HepG2 (cell line): ENCODE results near the gene SPTY2D1. TPM values are rescaled to one million over a fixed set of nuclear protein-coding genes. Genes with fewer than 3 reads are reported as not detected.

ENCODE experiments used
- CBX1 ChIP-seq: IDR thresholded peaks from one replicate; pipeline ENCODE4 v1.6.1; 2016; ENCODE audit warnings: antibody characterized with exemption, low read depth
- HNF4G ChIP-seq, 2 experiments: sonication (generic) in 1 of 2; formaldehyde crosslinking in 1 of 2; IDR thresholded peaks; 2 replicates each; pipeline versions ENCODE4 v1.4.0 to v1.6.1; 2011 to 2020; ENCODE audit warnings: borderline replicate concordance in 2 of 2, low read depth in 2 of 2, mild to moderate bottlenecking in 2 of 2, low read length in 1 of 2, missing genetic modification reagents in 1 of 2, moderate library complexity in 1 of 2
- IRX3 ChIP-seq: sonication (generic); formaldehyde crosslinking; IDR thresholded peaks from 2 replicates; pipeline ENCODE4 v1.8.1; 2023; ENCODE audit warnings: mild to moderate bottlenecking, low read depth, missing genetic modification reagents, borderline replicate concordance
- KLF15 ChIP-seq: sonication (generic); formaldehyde crosslinking; IDR thresholded peaks from 2 replicates; pipeline ENCODE4 v1.8.1; 2023; ENCODE audit warnings: borderline replicate concordance, mild to moderate bottlenecking, inconsistent platforms, missing genetic modification reagents, mixed read lengths
- MED1 ChIP-seq: sonication (generic); formaldehyde crosslinking; IDR thresholded peaks from 2 replicates; pipeline ENCODE4 v1.4.0; 2020; ENCODE audit warnings: missing genetic modification reagents
- MIER3 ChIP-seq: IDR thresholded peaks from 2 replicates; pipeline ENCODE4 v1.6.1; 2016; ENCODE audit warnings: missing compliant biosample characterization, borderline replicate concordance
- PLRG1 ChIP-seq: fragments of 450-650 bp; conservative IDR thresholded peaks from 2 replicates; pipeline ENCODE4 v1.6.1; 2016
- SNRNP70 ChIP-seq: fragments of 200-400 bp; formaldehyde crosslinking; IDR thresholded peaks from 2 replicates; pipeline ENCODE4 v1.6.1; 2017; ENCODE audit warnings: mild to moderate bottlenecking, low read depth, low read length, moderate library complexity
- YEATS4 ChIP-seq: sonication (generic); formaldehyde crosslinking; IDR thresholded peaks from 2 replicates; pipeline ENCODE4 v1.4.0; 2020; ENCODE audit warnings: missing genetic modification reagents, borderline replicate concordance
- ZNF253 ChIP-seq: sonication (generic); formaldehyde crosslinking; IDR thresholded peaks from 2 replicates; pipeline ENCODE4 v1.8.0; 2022; ENCODE audit warnings: mild to moderate bottlenecking, missing genetic modification reagents, borderline replicate concordance
- ZNF672 ChIP-seq: sonication (generic); formaldehyde crosslinking; IDR thresholded peaks from 2 replicates; pipeline ENCODE4 v1.8.1; 2022; ENCODE audit warnings: missing genetic modification reagents
- ZNF713 ChIP-seq: sonication (generic); formaldehyde crosslinking; IDR thresholded peaks from 2 replicates; pipeline ENCODE4 v1.4.0; 2020; ENCODE audit warnings: mild to moderate bottlenecking, missing genetic modification reagents
- polyA plus RNA-seq, 8 experiments: library from polyadenylated mRNA; depleted of rRNA in 3 of 8; stranded (reverse) in 7 of 8; unstranded in 1 of 8; fragments of >200 nt; fragmentation: Illumina TruSeq in 4 of 8; extraction: Trizol in 4 of 8; gene quantifications; 2 replicates each; pipeline versions ENCODE4 v1.2.1 to v1.2.3, GENCODE V29; 2011 to 2016; ENCODE audit warnings: low read depth in 4 of 8, missing spikeins in 1 of 8, mixed read lengths in 1 of 8; ENCODE audit not compliant: insufficient read depth in 1 of 8
- total RNA-seq, 5 experiments: library from RNA; depleted of rRNA; stranded (reverse); fragments of >200 nt; fragmentation: Illumina TruSeq; extraction: Trizol; gene quantifications; 2 replicates each; pipeline ENCODE4 v1.2.3, GENCODE V29; 2016; ENCODE audit warnings: low read depth in 1 of 5
- TF ChIP-seq, protein P1 (sequence below): IDR thresholded peaks from 2 replicates; pipeline ENCODE4 v1.4.0; 2020; ENCODE audit warnings: mild to moderate bottlenecking, missing genetic modification reagents
- TF ChIP-seq, protein P2 (sequence below), 2 experiments: sonication (generic) in 1 of 2; formaldehyde crosslinking in 1 of 2; IDR thresholded peaks; 2 replicates each; pipeline versions ENCODE4 v1.4.0 to v1.6.1; 2018 to 2020; ENCODE audit warnings: missing genetic modification reagents in 2 of 2, borderline replicate concordance in 1 of 2, low read depth in 1 of 2, mild to moderate bottlenecking in 1 of 2, missing biosample characterization in 1 of 2
- TF ChIP-seq, protein P3 (sequence below): sonication (generic); formaldehyde crosslinking; IDR thresholded peaks from 2 replicates; pipeline ENCODE4 v1.4.0; 2020; ENCODE audit warnings: low read depth, missing genetic modification reagents

SPTY2D1 gene
- total and polyA plus RNA-seq, 2 of the 13 experiments (the other 11 are each of a cell fraction or from before 2014, with no cell fraction given), result 6.9 to 14.8 TPM

DNA sequence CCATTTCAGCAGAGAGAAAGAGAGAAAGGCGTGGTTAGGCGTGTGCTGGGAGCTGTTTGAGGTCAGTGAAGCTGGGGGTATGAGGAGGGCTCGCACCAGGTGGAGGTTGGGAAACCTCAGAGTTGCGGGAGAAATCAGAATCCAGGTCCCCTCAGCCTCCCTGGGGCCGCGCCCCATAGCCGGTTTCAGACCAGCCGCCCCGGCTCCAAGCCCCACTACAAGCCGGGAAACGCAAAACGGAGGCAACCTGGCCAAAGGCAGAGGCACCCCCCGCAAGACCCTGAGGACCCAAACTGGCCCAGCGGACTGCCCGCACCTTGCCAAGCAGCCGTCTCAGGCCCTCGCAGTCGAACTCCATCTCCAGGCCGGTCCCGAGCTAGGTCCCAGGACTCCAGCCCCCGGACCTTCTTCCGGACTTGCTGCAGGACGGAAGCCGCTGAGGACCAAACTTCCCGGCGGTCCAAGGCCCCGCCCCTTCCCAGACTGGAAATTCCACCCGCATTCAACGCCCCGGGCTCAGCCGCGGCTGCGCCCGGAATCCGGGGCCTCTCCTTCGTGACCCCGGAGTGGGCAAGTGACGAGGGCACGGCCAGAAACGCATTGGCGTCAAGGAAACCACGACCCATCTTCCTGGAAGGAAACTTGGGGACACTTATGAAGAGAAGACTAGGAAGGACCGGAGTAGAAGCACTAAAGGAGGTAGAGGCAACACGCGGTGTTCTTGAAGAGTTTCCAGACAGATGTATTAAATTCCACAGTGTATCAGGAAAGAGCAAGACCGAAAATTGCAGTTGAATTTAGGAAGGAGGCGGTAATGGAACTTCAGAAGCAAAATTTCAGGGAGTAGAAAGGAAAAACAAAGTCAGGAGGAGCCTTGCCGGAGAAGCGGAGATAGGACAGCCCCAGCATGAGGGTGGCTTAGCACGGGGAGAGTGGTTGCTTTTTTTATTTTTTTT is 45.6 kb downstream of the SPTY2D1 start, which contains the start of gene UEVLD (continued):
- TF ChIP-seq, protein P1, sequence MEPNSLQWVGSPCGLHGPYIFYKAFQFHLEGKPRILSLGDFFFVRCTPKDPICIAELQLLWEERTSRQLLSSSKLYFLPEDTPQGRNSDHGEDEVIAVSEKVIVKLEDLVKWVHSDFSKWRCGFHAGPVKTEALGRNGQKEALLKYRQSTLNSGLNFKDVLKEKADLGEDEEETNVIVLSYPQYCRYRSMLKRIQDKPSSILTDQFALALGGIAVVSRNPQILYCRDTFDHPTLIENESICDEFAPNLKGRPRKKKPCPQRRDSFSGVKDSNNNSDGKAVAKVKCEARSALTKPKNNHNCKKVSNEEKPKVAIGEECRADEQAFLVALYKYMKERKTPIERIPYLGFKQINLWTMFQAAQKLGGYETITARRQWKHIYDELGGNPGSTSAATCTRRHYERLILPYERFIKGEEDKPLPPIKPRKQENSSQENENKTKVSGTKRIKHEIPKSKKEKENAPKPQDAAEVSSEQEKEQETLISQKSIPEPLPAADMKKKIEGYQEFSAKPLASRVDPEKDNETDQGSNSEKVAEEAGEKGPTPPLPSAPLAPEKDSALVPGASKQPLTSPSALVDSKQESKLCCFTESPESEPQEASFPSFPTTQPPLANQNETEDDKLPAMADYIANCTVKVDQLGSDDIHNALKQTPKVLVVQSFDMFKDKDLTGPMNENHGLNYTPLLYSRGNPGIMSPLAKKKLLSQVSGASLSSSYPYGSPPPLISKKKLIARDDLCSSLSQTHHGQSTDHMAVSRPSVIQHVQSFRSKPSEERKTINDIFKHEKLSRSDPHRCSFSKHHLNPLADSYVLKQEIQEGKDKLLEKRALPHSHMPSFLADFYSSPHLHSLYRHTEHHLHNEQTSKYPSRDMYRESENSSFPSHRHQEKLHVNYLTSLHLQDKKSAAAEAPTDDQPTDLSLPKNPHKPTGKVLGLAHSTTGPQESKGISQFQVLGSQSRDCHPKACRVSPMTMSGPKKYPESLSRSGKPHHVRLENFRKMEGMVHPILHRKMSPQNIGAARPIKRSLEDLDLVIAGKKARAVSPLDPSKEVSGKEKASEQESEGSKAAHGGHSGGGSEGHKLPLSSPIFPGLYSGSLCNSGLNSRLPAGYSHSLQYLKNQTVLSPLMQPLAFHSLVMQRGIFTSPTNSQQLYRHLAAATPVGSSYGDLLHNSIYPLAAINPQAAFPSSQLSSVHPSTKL (CRISPR knock-in tag), result peak; percentile 73; the same call in 1 of the 2 replicates
- TF ChIP-seq MED1 (CRISPR knock-in tag) (peak; percentile 65; the same call in 1 of the 2 replicates), IRX3 (CRISPR knock-in tag) (no peak), KLF15 (CRISPR knock-in tag) (peak; percentile 25; the same call in 1 of the 2 replicates), PLRG1 (no peak), ZNF672 (CRISPR knock-in tag) (no peak), MIER3 (CRISPR knock-in tag) (peak; percentile 82; the same call in 1 of the 2 replicates), ZNF253 (0 out of 2 replicates have a peak, but pooled peaks have one; percentile 43), HNF4G (IDR thresholded peaks at IDR 0.05; ENCODE audit: borderline replicate concordance, low read depth, low read length) (no peak), HNF4G (CRISPR knock-in tag; IDR thresholded peaks at IDR 0.05; ENCODE audit: borderline replicate concordance, low read depth) (no peak), YEATS4 (CRISPR knock-in tag) (peak; percentile 92), CBX1 (peak; percentile 18), ZNF713 (CRISPR knock-in tag) (no peak), SNRNP70 (no peak)
- TF ChIP-seq, protein P2, sequence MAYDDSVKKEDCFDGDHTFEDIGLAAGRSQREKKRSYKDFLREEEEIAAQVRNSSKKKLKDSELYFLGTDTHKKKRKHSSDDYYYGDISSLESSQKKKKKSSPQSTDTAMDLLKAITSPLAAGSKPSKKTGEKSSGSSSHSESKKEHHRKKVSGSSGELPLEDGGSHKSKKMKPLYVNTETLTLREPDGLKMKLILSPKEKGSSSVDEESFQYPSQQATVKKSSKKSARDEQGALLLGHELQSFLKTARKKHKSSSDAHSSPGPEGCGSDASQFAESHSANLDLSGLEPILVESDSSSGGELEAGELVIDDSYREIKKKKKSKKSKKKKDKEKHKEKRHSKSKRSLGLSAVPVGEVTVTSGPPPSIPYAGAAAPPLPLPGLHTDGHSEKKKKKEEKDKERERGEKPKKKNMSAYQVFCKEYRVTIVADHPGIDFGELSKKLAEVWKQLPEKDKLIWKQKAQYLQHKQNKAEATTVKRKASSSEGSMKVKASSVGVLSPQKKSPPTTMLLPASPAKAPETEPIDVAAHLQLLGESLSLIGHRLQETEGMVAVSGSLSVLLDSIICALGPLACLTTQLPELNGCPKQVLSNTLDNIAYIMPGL (CRISPR knock-in tag; IDR thresholded peaks at IDR 0.05; ENCODE audit: borderline replicate concordance in 1 of 2, low read depth in 1 of 2), result peak; percentile 66 to 82; a peak in 3 of 4 replicates
- TF ChIP-seq, protein P3, sequence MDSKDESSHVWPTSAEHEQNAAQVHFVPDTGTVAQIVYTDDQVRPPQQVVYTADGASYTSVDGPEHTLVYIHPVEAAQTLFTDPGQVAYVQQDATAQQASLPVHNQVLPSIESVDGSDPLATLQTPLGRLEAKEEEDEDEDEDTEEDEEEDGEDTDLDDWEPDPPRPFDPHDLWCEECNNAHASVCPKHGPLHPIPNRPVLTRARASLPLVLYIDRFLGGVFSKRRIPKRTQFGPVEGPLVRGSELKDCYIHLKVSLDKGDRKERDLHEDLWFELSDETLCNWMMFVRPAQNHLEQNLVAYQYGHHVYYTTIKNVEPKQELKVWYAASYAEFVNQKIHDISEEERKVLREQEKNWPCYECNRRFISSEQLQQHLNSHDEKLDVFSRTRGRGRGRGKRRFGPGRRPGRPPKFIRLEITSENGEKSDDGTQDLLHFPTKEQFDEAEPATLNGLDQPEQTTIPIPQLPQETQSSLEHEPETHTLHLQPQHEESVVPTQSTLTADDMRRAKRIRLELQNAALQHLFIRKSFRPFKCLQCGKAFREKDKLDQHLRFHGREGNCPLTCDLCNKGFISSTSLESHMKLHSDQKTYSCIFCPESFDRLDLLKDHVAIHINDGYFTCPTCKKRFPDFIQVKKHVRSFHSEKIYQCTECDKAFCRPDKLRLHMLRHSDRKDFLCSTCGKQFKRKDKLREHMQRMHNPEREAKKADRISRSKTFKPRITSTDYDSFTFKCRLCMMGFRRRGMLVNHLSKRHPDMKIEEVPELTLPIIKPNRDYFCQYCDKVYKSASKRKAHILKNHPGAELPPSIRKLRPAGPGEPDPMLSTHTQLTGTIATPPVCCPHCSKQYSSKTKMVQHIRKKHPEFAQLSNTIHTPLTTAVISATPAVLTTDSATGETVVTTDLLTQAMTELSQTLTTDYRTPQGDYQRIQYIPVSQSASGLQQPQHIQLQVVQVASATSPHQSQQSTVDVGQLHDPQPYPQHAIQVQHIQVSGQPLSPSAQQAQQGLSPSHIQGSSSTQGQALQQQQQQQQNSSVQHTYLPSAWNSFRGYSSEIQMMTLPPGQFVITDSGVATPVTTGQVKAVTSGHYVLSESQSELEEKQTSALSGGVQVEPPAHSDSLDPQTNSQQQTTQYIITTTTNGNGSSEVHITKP, result peak; percentile 69; the same call in 1 of the 2 replicates
